Tibial nerve (tissue), 4 donors: ENCODE data around the gene EIF2A. TPM values are rescaled to one million over a fixed set of nuclear protein-coding genes. Genes with fewer than 3 reads are reported as not detected.
"Not testable (repeated sequence)": the region's sequence is repeated elsewhere in the genome, so short reads cannot be mapped to it uniquely, and the experiment has no call there.

Experiments used
- DNase-seq, 2 donors: peaks; one replicate each; pipeline ENCODE4 v3.0.0-alpha.2; 2019; ENCODE audit warnings: low spot score in 2 of 2
- H3K27ac ChIP-seq, 4 donors: fragments of 200-600 bp; sonication (generic) in 3 of 4; one replicate each; pipeline ENCODE4 v1.5.1; 2017 to 2019; ENCODE audit warnings: mild to moderate bottlenecking in 1 of 4
- H3K27me3 ChIP-seq, 2 donors: fragments of 200-600 bp; sonication (generic) in 1 of 2; one replicate each; pipeline versions ENCODE4 v1.5.1 to v1.6.0; 2017 to 2019
- H3K36me3 ChIP-seq, 3 donors: fragments of 200-600 bp; sonication (generic); one replicate each; pipeline ENCODE4 v1.5.1; 2018 to 2019
- H3K4me1 ChIP-seq, 4 donors: fragments of 200-600 bp; sonication (generic) in 3 of 4; one replicate each; pipeline ENCODE4 v1.5.1; 2017 to 2019
- H3K4me3 ChIP-seq, 4 donors: fragments of 200-600 bp; sonication (generic) in 3 of 4; one replicate each; pipeline ENCODE4 v1.5.1; 2017 to 2019; ENCODE audit warnings: mild to moderate bottlenecking in 1 of 4, moderate library complexity in 1 of 4
- H3K9me3 ChIP-seq, 4 donors: fragments of 200-600 bp; sonication (generic) in 3 of 4; one replicate each; pipeline ENCODE4 v1.5.1; 2017 to 2019
- CTCF ChIP-seq, 5 experiments: fragments of 200-600 bp in 3 of 5; fragments of 450-650 bp in 2 of 5; sonication (generic) in 3 of 5; IDR thresholded peaks; one replicate each; pipeline ENCODE4 v1.5.1; 2016 to 2019; ENCODE audit warnings: antibody characterized with exemption in 5 of 5, mild to moderate bottlenecking in 3 of 5, moderate library complexity in 2 of 5
- EP300 ChIP-seq, 2 donors: sonication (generic); formaldehyde crosslinking; IDR thresholded peaks; one replicate each; pipeline ENCODE4 v1.6.1; 2017; ENCODE audit warnings: antibody characterized with exemption in 2 of 2, mild to moderate bottlenecking in 1 of 2
- POLR2A ChIP-seq, 2 donors: fragments of 450-650 bp; IDR thresholded peaks; one replicate each; pipeline ENCODE4 v1.6.1; 2017; ENCODE audit warnings: antibody characterized with exemption in 2 of 2, mild to moderate bottlenecking in 2 of 2, moderate library complexity in 2 of 2
- WGBS, 2 donors: methylation state at CpG; one replicate each; pipeline ENCODE4 v1.1.5; 2018; 5-methylcytosine and 5-hydroxymethylcytosine counted together
- total RNA-seq, 4 donors: library from RNA; depleted of rRNA; stranded (reverse); fragments of >200 nt; gene quantifications; one replicate each; pipeline ENCODE4 v1.1.0, GENCODE V29; 2016

The EIF2A gene
- total RNA-seq, 4 donors from 2014 or later = 84.7 to 103 (median 100) TPM

- H3K4me1 ChIP-seq = peaks cover 0 to 53% (median 18%) of the 10 kb centered on the region in 4 donors
- peaks cover 0 to 12% (median 0%) of the 10 kb centered on the region in 3 donors for H3K36me3 ChIP-seq
- H3K4me3 ChIP-seq = no peak overlapping the region
- DNase-seq = no peak
- no peaks in the 10 kb centered on the region for H3K27me3 ChIP-seq
- H3K9me3 ChIP-seq = no peaks in the 10 kb centered on the region
- no peak for TF ChIP-seq POLR2A (IDR thresholded peaks at IDR 0.05)
- no peak for TF ChIP-seq EP300 (IDR thresholded peaks at IDR 0.05)
- no peak for TF ChIP-seq CTCF (IDR thresholded peaks at IDR 0.05)
- H3K27ac ChIP-seq = no peak overlapping the region
- WGBS, 2 donors = 97 to 98% methylated on average over 34 of the region's 34 CpGs
Measured at GRCh38 chr3:150611666-150612065, 65.1 kb downstream of the EIF2A start.

- 92 to 93% methylated on average over 1 of the region's 1 CpG for WGBS, 2 donors
Measured at GRCh38 chr3:150612494-150612893, 65.9 kb downstream of the EIF2A start.

DNA sequence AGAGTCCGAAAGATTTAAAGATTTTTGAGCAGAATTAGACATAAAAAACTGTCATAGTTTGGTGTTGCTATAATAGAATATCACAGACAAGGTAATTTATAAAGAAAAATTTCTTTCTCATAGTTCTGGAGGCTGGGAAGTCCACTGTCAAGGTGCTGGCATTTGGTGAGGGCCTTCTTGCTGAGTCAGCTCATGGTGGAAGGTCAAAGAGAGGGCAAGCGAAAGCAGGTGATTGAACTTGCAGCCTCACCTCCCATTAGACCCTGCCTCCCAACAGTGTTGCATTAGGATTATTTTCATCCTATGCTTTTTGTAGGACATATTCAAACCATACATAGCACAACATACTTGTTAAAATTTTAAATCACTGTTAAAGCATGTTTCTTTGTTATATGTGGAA, 66.4 kb downstream of the EIF2A start:
- Histone ChIP-seq H3K9me3 (no peaks in the 10 kb centered on the region), H3K27me3 (no peaks in the 10 kb centered on the region), H3K4me3 (no peak overlapping the region), H3K36me3 (peaks cover 0 to 13% (median 0%) of the 10 kb centered on the region in 3 donors), H3K4me1 (peaks cover 0 to 43% (median 9%) of the 10 kb centered on the region in 4 donors), H3K27ac (no peak overlapping the region)
- TF ChIP-seq POLR2A (IDR thresholded peaks at IDR 0.05) (no peak), EP300 (IDR thresholded peaks at IDR 0.05) (no peak), CTCF (IDR thresholded peaks at IDR 0.05) (no peak)
- WGBS, 2 donors = 92 to 100% methylated on average over 2 of the region's 2 CpGs
- no peak for DNase-seq

More at GRCh38 chr3:150612494-150612893, 65.9 kb downstream of the EIF2A start:
- Histone ChIP-seq H3K9me3 (no peaks in the 10 kb centered on the region), H3K27ac (no peak overlapping the region), H3K4me1 (peaks cover 0 to 48% (median 11%) of the 10 kb centered on the region in 4 donors), H3K4me3 (no peak overlapping the region), H3K27me3 (no peaks in the 10 kb centered on the region), H3K36me3 (peaks cover 0 to 12% (median 0%) of the 10 kb centered on the region in 3 donors)
- TF ChIP-seq CTCF (IDR thresholded peaks at IDR 0.05) (no peak), POLR2A (IDR thresholded peaks at IDR 0.05) (no peak), EP300 (IDR thresholded peaks at IDR 0.05) (no peak)
- DNase-seq = no peak

- Histone ChIP-seq H3K4me1 (peaks cover 0 to 35% (median 8%) of the 10 kb centered on the region in 4 donors), H3K4me3 (no peak overlapping the region), H3K27me3 (no peaks in the 10 kb centered on the region), H3K27ac (no peak overlapping the region), H3K36me3 (peaks cover 0 to 21% (median 0%) of the 10 kb centered on the region in 3 donors), H3K9me3 (no peaks in the 10 kb centered on the region)
- WGBS, 2 donors = 91% methylated on average over 2 of the region's 2 CpGs
- TF ChIP-seq EP300 (IDR thresholded peaks at IDR 0.05) (no peak), POLR2A (IDR thresholded peaks at IDR 0.05) (no peak), CTCF (IDR thresholded peaks at IDR 0.05) (no peak)
- DNase-seq = no peak
Measured at GRCh38 chr3:150613709-150614480, 67.3 kb downstream of the EIF2A start.

DNA sequence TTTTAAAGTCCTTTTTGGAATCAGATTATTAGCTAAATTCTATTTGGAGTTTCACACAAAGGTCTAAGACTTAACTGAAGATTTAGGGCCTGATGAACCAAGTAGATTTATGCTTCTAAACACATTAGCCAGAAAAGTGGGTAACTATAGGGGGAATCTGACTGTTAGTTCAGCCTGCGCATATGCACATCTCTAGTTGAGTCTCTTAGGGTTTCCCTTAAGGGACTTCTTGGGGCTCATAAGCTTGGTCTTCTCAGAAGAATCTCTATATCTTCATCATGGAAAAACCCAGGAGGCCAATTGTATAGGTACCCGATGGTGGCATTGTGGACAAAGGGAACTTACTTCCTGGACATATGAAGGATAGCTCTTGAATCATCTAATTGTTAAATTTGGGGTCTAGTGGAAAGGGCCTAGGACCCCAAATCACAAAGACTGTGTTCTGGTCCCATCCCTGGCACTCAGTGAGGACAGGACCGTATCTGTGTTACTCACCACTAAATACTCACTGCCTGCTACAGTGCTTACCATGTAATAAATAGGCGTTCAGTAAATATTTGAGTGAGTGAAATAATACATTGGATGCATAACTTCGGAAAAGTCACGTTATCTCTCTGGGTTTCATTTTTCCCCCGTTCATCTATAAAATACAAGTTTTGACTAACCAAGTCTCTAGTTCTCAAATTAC, 73.6 kb downstream of the EIF2A start:
- Histone ChIP-seq H3K36me3 (peaks cover 0 to 20% (median 2%) of the 10 kb centered on the region in 3 donors), H3K27me3 (no peaks in the 10 kb centered on the region), H3K4me1 (peaks cover 0 to 44% (median 3%) of the 10 kb centered on the region in 4 donors), H3K9me3 (no peaks in the 10 kb centered on the region), H3K27ac (no peak overlapping the region), H3K4me3 (no peak overlapping the region)
- no peak for TF ChIP-seq POLR2A (IDR thresholded peaks at IDR 0.05)
- no peak for TF ChIP-seq CTCF (IDR thresholded peaks at IDR 0.05)
- no peak for TF ChIP-seq EP300 (IDR thresholded peaks at IDR 0.05)
- WGBS, 2 donors = 85 to 89% methylated on average over 7 of the region's 7 CpGs
- no peak for DNase-seq

GRCh38 chr3:150622955-150623354, 76.4 kb downstream of the EIF2A start:
- H3K27ac ChIP-seq, H3K9me3 ChIP-seq, H3K4me3 ChIP-seq, DNase-seq, H3K27me3 ChIP-seq: not testable (repeated sequence)
- peaks cover 0 to 39% (median 3%) of the 10 kb centered on the region in 4 donors for H3K4me1 ChIP-seq
- H3K36me3 ChIP-seq = peaks cover 0 to 48% (median 12%) of the 10 kb centered on the region in 3 donors
